ENCODE results near the gene ZNF433. TPM values are rescaled to one million over a fixed set of nuclear protein-coding genes. Genes with fewer than 3 reads are reported as not detected.
A peak's percentile ranks its signal among the peaks of the same experiment; 100 is the strongest.

The ZNF433 gene
- total and polyA plus RNA-seq, 2 experiments from 2014 or later: 8.2 to 9.5 TPM

- H3K4me3 ChIP-seq: no peak overlapping the region
- H3K27me3 ChIP-seq: no peaks in the 10 kb centered on the region
- H3K4me1 ChIP-seq (ENCODE audit: low read depth): no peaks in the 10 kb centered on the region
- H3K9me3 ChIP-seq (ENCODE audit: low read depth): no peaks in the 10 kb centered on the region
- no peak overlapping the region for H3K27ac ChIP-seq
- DNase-seq (ENCODE audit: low read depth in 1 of 2, low spot score in 1 of 2): no peak
- H3K36me3 ChIP-seq: no peaks in the 10 kb centered on the region
- no peak for TF ChIP-seq CTCF (IDR thresholded peaks at IDR 0.05; ENCODE audit: low read depth, low read length)
Measured at GRCh38 chr19:12055784-12056183, 20.3 kb upstream of the ZNF433 start.

- Histone ChIP-seq H3K27me3 (no peaks in the 10 kb centered on the region), H3K4me1 (ENCODE audit: low read depth) (no peaks in the 10 kb centered on the region), H3K4me3 (peak within 1 kb of the TSS; percentile 68), H3K9me3 (ENCODE audit: low read depth) (no peaks in the 10 kb centered on the region), H3K36me3 (no peaks in the 10 kb centered on the region), H3K27ac (peak within 1 kb of the TSS; percentile 80)
- TF ChIP-seq CTCF (IDR thresholded peaks at IDR 0.05; ENCODE audit: low read depth, low read length): peak; percentile 11
- DNase-seq (ENCODE audit: low read depth in 1 of 2, low spot score in 1 of 2): peak; percentile 90 to 99
Measured at GRCh38 chr19:12052497-12053169, 17.2 kb upstream of the ZNF433 start, which contains the start of gene ZNF878. Gene ZNF878 (minus strand): TSS chr19:12052961. CDS start chr19:12052801, 160 bp downstream.

- Histone ChIP-seq H3K4me1 (ENCODE audit: low read depth) (no peaks in the 10 kb centered on the region), H3K27me3 (no peaks in the 10 kb centered on the region), H3K4me3 (peak overlapping the region; percentile 68), H3K27ac (peak overlapping the region; percentile 80), H3K9me3 (ENCODE audit: low read depth) (no peaks in the 10 kb centered on the region), H3K36me3 (no peaks in the 10 kb centered on the region)
- no peak for TF ChIP-seq CTCF (IDR thresholded peaks at IDR 0.05; ENCODE audit: low read depth, low read length)
- DNase-seq (ENCODE audit: low read depth in 1 of 2, low spot score in 1 of 2): no peak
Measured at GRCh38 chr19:12052091-12052496, 16.6 kb upstream of the ZNF433 start.

- no peak overlapping the region for H3K27ac ChIP-seq
- DNase-seq (ENCODE audit: low read depth in 1 of 2, low spot score in 1 of 2): no peak
- no peaks in the 10 kb centered on the region for H3K4me1 ChIP-seq (ENCODE audit: low read depth)
- no peaks in the 10 kb centered on the region for H3K27me3 ChIP-seq
- H3K9me3 ChIP-seq (ENCODE audit: low read depth): peaks cover 5% of the 10 kb centered on the region
- H3K4me3 ChIP-seq: no peak overlapping the region
- H3K36me3 ChIP-seq: peaks cover 7% of the 10 kb centered on the region
- no peak for TF ChIP-seq CTCF (IDR thresholded peaks at IDR 0.05; ENCODE audit: low read depth, low read length)
Measured at GRCh38 chr19:12047868-12048267, 12.4 kb upstream of the ZNF433 start.

GRCh38 chr19:12043752-12044422 lies 8.4 kb upstream of the ZNF433 start:
- H3K36me3 ChIP-seq: peaks cover 7% of the 10 kb centered on the region
- no peak for TF ChIP-seq CTCF (IDR thresholded peaks at IDR 0.05; ENCODE audit: low read depth, low read length)
- H3K9me3 ChIP-seq (ENCODE audit: low read depth): peaks cover 5% of the 10 kb centered on the region

More at GRCh38 chr19:12043752-12044422, 8.4 kb upstream of the ZNF433 start:
- no peak for DNase-seq (ENCODE audit: low read depth in 1 of 2, low spot score in 1 of 2)
- Histone ChIP-seq H3K4me3 (no peak overlapping the region), H3K27me3 (no peaks in the 10 kb centered on the region), H3K27ac (no peak overlapping the region), H3K4me1 (ENCODE audit: low read depth) (no peaks in the 10 kb centered on the region)

Data from cardiac muscle cell (in vitro differentiated cells and primary cell).